ENCODE measurements around the gene SNHG17.
"Not testable (repeated sequence)": the region's sequence is repeated elsewhere in the genome, so short reads cannot be mapped to it uniquely, and the experiment has no call there.

The SNHG17 gene

GRCh38 chr20:38421915-38422314 lies 13.2 kb downstream of the SNHG17 start:
- DNase-seq (ENCODE audit: low spot score) (no peak), FAIRE-seq (no peak)

GRCh38 chr20:38420388-38421085 lies 14.6 kb downstream of the SNHG17 start:
- DNase-seq (ENCODE audit: low spot score) (no peak), FAIRE-seq (no peak)

- FAIRE-seq (no peak), DNase-seq (ENCODE audit: low spot score) (no peak)
Measured at GRCh38 chr20:38418509-38419204, 16.5 kb downstream of the SNHG17 start.

GRCh38 chr20:38414769-38415450 lies 20.2 kb downstream of the SNHG17 start:
- no peak for FAIRE-seq
- no peak for DNase-seq (ENCODE audit: low spot score)

GRCh38 chr20:38412877-38413577 lies 22.1 kb downstream of the SNHG17 start:
- DNase-seq (ENCODE audit: low spot score) = no peak
- no peak for FAIRE-seq

DNA sequence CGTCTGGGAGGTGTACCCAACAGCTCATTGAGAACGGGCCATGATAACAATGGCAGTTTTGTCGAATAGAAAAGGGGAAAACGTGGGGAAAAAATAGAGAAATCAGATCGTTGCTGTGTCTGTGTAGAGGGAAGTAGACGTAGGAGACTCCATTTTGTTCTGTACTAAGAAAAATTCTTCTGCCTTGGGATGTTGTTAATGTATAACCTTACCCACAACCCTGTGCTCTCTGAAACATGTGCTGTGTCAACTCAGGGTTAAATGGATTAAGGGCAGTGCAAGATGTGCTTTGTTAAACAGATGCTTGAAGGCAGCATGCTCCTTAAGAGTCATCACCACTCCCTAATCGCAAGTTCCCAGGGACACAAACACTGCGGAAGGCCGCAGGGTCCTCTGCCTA lies 27.3 kb downstream of the SNHG17 start:
- DNase-seq (ENCODE audit: low spot score); FAIRE-seq: not testable (repeated sequence)

DNA sequence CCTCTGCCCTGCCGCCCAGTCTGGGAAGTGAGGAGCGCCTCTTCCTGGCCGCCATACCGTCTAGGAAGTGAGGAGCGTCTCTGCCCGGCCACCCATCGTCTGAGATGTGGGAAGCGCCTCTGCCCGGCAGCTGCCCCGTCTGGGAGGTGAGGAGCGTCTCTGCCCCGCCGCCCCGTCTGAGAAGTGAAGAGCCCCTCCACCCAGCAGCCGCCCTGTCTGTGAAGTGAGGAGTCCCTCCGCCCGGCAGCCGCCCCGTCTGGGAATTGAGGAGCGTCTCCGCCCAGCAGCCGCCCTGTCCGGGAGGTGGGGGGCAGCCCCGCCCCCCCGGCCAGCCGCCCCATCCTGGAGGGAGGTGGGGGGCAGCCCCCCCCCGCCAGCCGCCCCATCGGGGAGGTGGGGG lies 27.8 kb downstream of the SNHG17 start:
- no peak for FAIRE-seq
- no peak for DNase-seq (ENCODE audit: low spot score)

GRCh38 chr20:38406476-38406875 lies 28.7 kb downstream of the SNHG17 start:
- DNase-seq (ENCODE audit: low spot score) (no peak), FAIRE-seq (no peak)

DNA sequence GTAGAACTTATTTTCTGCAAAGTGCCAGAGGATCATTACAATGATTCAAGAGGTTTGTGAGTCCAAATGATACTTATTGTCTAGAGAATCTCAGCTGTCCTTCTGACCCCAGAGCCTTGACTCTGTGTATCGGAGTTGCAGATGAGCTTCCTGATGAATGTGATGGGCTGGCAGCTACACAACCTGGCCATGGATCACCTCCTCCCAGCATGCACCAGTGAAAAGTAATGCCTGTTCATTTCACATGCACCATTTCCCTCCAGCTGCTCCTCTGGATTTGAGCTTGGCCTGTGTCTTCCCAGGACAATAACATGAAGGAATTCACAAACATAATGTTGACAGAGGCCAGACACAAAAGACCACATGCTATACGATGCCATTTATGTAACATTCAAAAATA lies 30.0 kb downstream of the SNHG17 start:
- no peak for DNase-seq (ENCODE audit: low spot score)
- no peak for FAIRE-seq

DNA sequence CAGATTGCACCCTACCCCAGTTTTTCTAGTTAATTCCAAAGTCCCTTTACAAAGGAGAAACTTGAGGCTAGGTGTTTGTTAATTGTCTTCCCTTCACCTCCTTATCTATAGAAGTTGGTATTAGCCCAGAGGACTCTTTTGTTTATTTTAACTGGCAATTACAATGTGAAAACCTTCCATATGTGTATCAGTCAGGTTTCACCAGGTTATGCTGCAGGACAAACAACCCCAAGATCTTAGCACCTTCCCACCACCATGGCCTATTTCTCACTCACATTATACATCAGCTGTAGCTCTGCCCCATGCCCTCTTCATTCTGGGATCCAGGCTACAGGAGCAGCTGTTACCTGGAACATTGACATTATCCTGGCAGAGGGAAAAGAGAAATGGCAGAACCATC lies 31.1 kb downstream of the SNHG17 start:
- no peak for DNase-seq (ENCODE audit: low spot score)
- no peak for FAIRE-seq

GRCh38 chr20:38402816-38403215 lies 32.3 kb downstream of the SNHG17 start:
- no peak for DNase-seq (ENCODE audit: low spot score)
- FAIRE-seq = no peak

DNA sequence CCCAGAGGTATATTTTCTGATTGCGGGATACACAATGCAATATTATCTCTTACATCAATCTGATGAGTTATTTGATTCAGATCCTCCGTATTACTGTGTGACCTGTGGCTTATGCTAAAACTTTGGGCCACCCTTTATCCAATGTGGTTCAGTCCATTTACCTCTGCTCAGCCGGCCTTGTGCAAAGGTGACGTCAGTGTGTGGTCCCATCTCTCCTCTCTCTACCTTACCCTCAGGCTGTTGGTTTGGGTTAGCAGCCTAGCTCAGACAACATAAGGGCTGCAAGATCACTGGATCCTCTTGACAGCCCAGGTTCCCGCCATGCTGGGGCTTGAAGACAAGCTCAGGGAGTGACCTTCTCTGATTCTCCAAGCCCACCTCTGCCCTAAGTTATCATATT lies 33.0 kb downstream of the SNHG17 start:
- DNase-seq (ENCODE audit: low spot score) (no peak), FAIRE-seq (no peak)

- not testable (repeated sequence) for FAIRE-seq; DNase-seq (ENCODE audit: low spot score)
Measured at GRCh38 chr20:38395751-38396395, 39.3 kb downstream of the SNHG17 start.

DNA sequence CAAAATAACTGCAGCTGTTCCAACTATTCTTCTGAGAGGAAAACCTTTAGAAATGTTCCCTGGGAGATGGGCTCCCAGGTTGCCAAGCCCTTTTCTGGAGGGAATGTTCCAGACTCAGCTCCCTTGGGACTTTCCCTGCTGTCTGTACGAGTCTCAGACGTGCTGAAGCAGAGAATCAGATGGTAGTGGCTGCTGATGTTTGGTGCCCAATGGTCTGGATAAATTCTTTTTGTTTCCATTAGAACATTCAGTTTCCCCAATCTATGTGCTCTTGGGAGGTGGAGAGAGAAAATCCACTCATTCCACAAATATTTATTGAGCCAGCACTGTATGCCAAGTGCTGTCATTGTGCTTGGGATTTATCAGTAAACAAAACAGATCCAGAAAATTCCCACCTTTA lies 40.0 kb downstream of the SNHG17 start:
- DNase-seq (ENCODE audit: low spot score) (no peak), FAIRE-seq (no peak)

DNA sequence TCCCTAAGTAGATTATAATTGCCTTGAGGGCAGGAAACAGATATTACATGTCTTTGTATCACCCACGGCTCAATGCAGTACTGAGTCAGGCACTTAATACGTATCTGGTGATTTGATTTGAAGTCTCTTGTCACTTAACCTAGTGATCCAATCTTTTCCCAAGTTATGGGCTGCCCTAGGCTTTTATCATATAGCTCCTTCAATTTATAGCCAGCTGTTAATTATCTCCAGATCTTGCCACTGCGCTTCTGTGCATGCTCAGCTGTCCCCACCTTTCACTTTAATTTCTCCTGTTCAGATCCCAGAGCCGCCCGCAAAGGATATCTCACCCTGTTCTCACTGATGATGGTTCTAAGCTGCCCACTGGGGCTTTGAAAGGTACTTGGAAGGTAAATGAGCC lies 41.9 kb downstream of the SNHG17 start:
- DNase-seq (ENCODE audit: low spot score) (no peak), FAIRE-seq (no peak)

- FAIRE-seq = no peak
- no peak for DNase-seq (ENCODE audit: low spot score)
Measured at GRCh38 chr20:38392356-38392755, 42.8 kb downstream of the SNHG17 start.

- DNase-seq (ENCODE audit: low spot score) (no peak), FAIRE-seq (no peak)
Measured at GRCh38 chr20:38387953-38388352, 47.2 kb downstream of the SNHG17 start.

DNA sequence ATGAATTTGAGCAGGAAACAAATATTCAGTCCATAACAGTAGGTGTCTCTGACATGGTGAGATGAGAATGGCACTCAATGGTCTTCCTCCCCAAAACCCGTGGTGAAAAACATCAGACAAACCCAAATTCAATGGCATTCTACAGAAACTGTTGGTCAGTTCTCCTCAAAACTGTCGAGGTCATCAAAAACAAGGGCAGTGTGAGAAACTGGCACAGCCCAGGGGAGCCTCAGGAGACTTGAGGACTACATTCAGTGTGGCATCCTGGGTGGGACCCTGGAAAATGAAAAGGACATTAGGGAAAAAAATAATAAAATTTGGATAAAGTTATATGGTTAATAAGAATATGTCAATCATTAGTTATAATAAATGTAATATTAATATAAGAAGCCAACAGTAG lies 48.3 kb downstream of the SNHG17 start:
- DNase-seq (ENCODE audit: low spot score) = no peak
- no peak for FAIRE-seq

DNA sequence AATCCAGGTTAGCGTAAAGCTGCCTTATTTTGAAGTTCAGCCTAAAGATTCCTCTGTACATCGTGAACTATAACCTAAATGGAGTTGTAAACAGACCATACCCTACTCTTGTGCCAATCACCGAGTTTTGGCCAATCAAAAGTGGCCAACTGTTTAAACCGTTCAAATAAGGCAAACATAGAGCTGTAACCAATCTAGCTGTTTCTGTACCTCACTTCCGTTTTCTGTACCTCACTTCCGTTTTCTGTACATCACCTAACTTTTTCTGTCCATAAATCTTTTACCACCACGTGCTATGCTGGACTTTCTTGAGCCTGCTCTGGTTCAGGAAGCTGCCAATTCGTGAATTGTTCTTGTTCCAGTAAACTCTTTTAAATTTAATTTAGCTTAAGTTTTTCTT lies 49.1 kb downstream of the SNHG17 start:
- DNase-seq (ENCODE audit: low spot score) = no peak
- no peak for FAIRE-seq

GRCh38 chr20:38383147-38383546 lies 52.0 kb downstream of the SNHG17 start:
- FAIRE-seq = no peak
- no peak for DNase-seq (ENCODE audit: low spot score)

- not testable (repeated sequence) for FAIRE-seq; DNase-seq (ENCODE audit: low spot score)
Measured at GRCh38 chr20:38377838-38378237, 57.3 kb downstream of the SNHG17 start.
